GM20431 (cell line): ENCODE data around the gene RPS6KB2.
"Not testable (repeated sequence)": the region's sequence is repeated elsewhere in the genome, so short reads cannot be mapped to it uniquely, and the experiment has no call there.

Experiments used
- in situ Hi-C: fragments of 300-500 bp; cut with MseI, MboI; formaldehyde crosslinking; loops from one replicate; pipeline ENCODE4 v1.15.0; 2020; ENCODE audit warnings: low sequenced_read_pairs; ENCODE audit not compliant: unreplicated experiment

The RPS6KB2 gene

GRCh38 chr11:67423466-67423865 lies 4.8 kb upstream of the RPS6KB2 start:
- in situ Hi-C loops: no loop called here

- in situ Hi-C loops: no loop called here
Measured at GRCh38 chr11:67423891-67424613, 4.2 kb upstream of the RPS6KB2 start.

GRCh38 chr11:67427364-67427859 lies 882 bp upstream of the RPS6KB2 start:
- in situ Hi-C loops: not testable (repeated sequence)

GRCh38 chr11:67429038-67429668 lies 859 bp downstream of the RPS6KB2 start:
- in situ Hi-C loops: no loop called here

- in situ Hi-C loops: no loop called here
Measured at GRCh38 chr11:67429722-67430121, 1.4 kb downstream of the RPS6KB2 start.

GRCh38 chr11:67431346-67432249 lies 3.3 kb downstream of the RPS6KB2 start:
- in situ Hi-C loops: no loop called here

GRCh38 chr11:67432655-67433349 lies 4.5 kb downstream of the RPS6KB2 start:
- in situ Hi-C loops: no loop called here

- in situ Hi-C loops: no loop called here
Measured at GRCh38 chr11:67433536-67434394, 5.5 kb downstream of the RPS6KB2 start.

GRCh38 chr11:67434395-67434881 lies 6.1 kb downstream of the RPS6KB2 start:
- in situ Hi-C loops: no loop called here

GRCh38 chr11:67435031-67435726 lies 6.9 kb downstream of the RPS6KB2 start:
- in situ Hi-C loops: no loop called here

- in situ Hi-C loops: no loop called here
Measured at GRCh38 chr11:67435727-67436458, 7.6 kb downstream of the RPS6KB2 start.

GRCh38 chr11:67436459-67437081 lies 8.3 kb downstream of the RPS6KB2 start:
- in situ Hi-C loops: no loop called here

GRCh38 chr11:67437082-67437808 lies 9.0 kb downstream of the RPS6KB2 start, which contains the start of gene PTPRCAP:
TSS of gene PTPRCAP (minus strand) at chr11:67437682. CDS start at chr11:67437619, 63 bp downstream.
- in situ Hi-C loops: no loop called here

GRCh38 chr11:67437809-67438157 lies 9.5 kb downstream of the RPS6KB2 start:
- in situ Hi-C loops: no loop called here

GRCh38 chr11:67438158-67438902 lies 10.0 kb downstream of the RPS6KB2 start:
- in situ Hi-C loops: no loop called here
